ENCODE data around the gene BCAS3.
"Not testable (repeated sequence)": the region's sequence is repeated elsewhere in the genome, so short reads cannot be mapped to it uniquely, and the experiment has no call there.

Gene BCAS3

DNA sequence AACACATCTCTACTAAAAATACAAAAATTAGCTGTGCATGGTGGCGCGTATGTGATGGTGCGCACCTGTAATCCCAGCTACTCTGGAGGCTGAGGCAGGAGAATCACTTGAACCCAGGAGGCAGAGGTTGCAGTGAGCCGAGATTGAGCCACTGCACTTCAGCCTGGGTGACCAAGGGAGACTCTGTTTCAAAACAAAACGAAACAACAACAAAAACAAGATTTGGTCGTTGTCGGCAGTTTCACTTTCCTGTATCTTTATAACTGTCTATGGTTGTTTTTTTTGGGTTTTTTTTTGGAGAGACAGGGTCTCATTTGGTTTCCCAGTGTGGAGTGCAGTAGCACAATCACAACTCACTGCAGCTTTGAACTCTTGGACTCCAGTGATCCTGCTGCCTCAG is 8.9 kb upstream of the BCAS3 start:
- H3K27ac ChIP-seq (ENCODE audit: insufficient read depth, low read length, poor library complexity, severe bottlenecking); H3K36me3 ChIP-seq (ENCODE audit: control insufficient read depth, insufficient read depth, low read length); H3K4me1 ChIP-seq (ENCODE audit: control insufficient read depth, insufficient read depth, low read length, poor library complexity, severe bottlenecking); H3K4me3 ChIP-seq (ENCODE audit: insufficient read depth, low read depth, low read length, poor library complexity, severe bottlenecking); H3K9me3 ChIP-seq (ENCODE audit: control insufficient read depth, low read length); H3K27me3 ChIP-seq (replicated peaks; ENCODE audit: control insufficient read depth, insufficient read depth, low read length, poor library complexity, severe bottlenecking); DNase-seq: not testable (repeated sequence)

DNA sequence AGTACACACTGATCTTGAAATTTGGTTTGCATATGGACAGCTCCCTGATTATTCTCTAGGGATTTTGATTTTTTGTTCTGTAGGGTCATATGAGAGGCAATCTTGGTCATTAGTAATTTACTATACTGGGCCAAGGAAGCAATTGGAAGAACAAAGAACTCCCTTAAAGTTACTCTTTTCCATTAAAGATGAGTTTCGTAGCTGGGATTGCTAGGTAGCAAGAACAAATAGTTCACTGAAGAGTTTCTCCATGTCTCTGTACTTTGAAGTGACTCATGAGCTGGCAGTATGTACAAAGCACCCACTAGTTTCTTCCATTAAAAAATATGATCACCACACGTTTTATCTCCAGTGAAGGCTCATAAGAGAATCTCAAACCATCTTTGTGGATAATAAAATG is 6.2 kb upstream of the BCAS3 start:
- H3K27me3 ChIP-seq (replicated peaks; ENCODE audit: control insufficient read depth, insufficient read depth, low read length, poor library complexity, severe bottlenecking), result no peaks in the 10 kb centered on the region
- DNase-seq, result no peak
- H3K27ac ChIP-seq (ENCODE audit: insufficient read depth, low read length, poor library complexity, severe bottlenecking), result no peak overlapping the region
- no peaks in the 10 kb centered on the region for H3K4me1 ChIP-seq (ENCODE audit: control insufficient read depth, insufficient read depth, low read length, poor library complexity, severe bottlenecking)
- H3K36me3 ChIP-seq (ENCODE audit: control insufficient read depth, insufficient read depth, low read length), result no peaks in the 10 kb centered on the region
- H3K9me3 ChIP-seq (ENCODE audit: control insufficient read depth, low read length), result no peaks in the 10 kb centered on the region
- no peak overlapping the region for H3K4me3 ChIP-seq (ENCODE audit: insufficient read depth, low read depth, low read length, poor library complexity, severe bottlenecking)

GRCh38 chr17:60674637-60675036 is 3.0 kb upstream of the BCAS3 start:
- not testable (repeated sequence) for H3K27me3 ChIP-seq (replicated peaks; ENCODE audit: control insufficient read depth, insufficient read depth, low read length, poor library complexity, severe bottlenecking); H3K27ac ChIP-seq (ENCODE audit: insufficient read depth, low read length, poor library complexity, severe bottlenecking); H3K4me3 ChIP-seq (ENCODE audit: insufficient read depth, low read depth, low read length, poor library complexity, severe bottlenecking); H3K36me3 ChIP-seq (ENCODE audit: control insufficient read depth, insufficient read depth, low read length); DNase-seq; H3K9me3 ChIP-seq (ENCODE audit: control insufficient read depth, low read length)
- H3K4me1 ChIP-seq (ENCODE audit: control insufficient read depth, insufficient read depth, low read length, poor library complexity, severe bottlenecking), result peaks cover 11% of the 10 kb centered on the region

GRCh38 chr17:60675997-60676396 is 1.7 kb upstream of the BCAS3 start:
- H3K4me3 ChIP-seq (ENCODE audit: insufficient read depth, low read depth, low read length, poor library complexity, severe bottlenecking), result no peak overlapping the region
- no peak overlapping the region for H3K27ac ChIP-seq (ENCODE audit: insufficient read depth, low read length, poor library complexity, severe bottlenecking)
- DNase-seq, result no peak
- H3K36me3 ChIP-seq (ENCODE audit: control insufficient read depth, insufficient read depth, low read length), result no peaks in the 10 kb centered on the region
- H3K9me3 ChIP-seq (ENCODE audit: control insufficient read depth, low read length), result no peaks in the 10 kb centered on the region
- H3K27me3 ChIP-seq (replicated peaks; ENCODE audit: control insufficient read depth, insufficient read depth, low read length, poor library complexity, severe bottlenecking), result no peaks in the 10 kb centered on the region
- peaks cover 11% of the 10 kb centered on the region for H3K4me1 ChIP-seq (ENCODE audit: control insufficient read depth, insufficient read depth, low read length, poor library complexity, severe bottlenecking)

- Histone ChIP-seq H3K36me3 (ENCODE audit: control insufficient read depth, insufficient read depth, low read length) (no peaks in the 10 kb centered on the region), H3K4me1 (ENCODE audit: control insufficient read depth, insufficient read depth, low read length, poor library complexity, severe bottlenecking) (peaks cover 11% of the 10 kb centered on the region), H3K27me3 (replicated peaks; ENCODE audit: control insufficient read depth, insufficient read depth, low read length, poor library complexity, severe bottlenecking) (no peaks in the 10 kb centered on the region), H3K9me3 (ENCODE audit: control insufficient read depth, low read length) (no peaks in the 10 kb centered on the region), H3K27ac (ENCODE audit: insufficient read depth, low read length, poor library complexity, severe bottlenecking) (peak overlapping the region; percentile 78), H3K4me3 (ENCODE audit: insufficient read depth, low read depth, low read length, poor library complexity, severe bottlenecking) (peak overlapping the region; percentile 99)
- no peak for DNase-seq
These were observed 818 bp upstream of the BCAS3 start for GRCh38 chr17:60676758-60677307.

- DNase-seq, result no peak
- Histone ChIP-seq H3K27me3 (replicated peaks; ENCODE audit: control insufficient read depth, insufficient read depth, low read length, poor library complexity, severe bottlenecking) (no peaks in the 10 kb centered on the region), H3K4me3 (ENCODE audit: insufficient read depth, low read depth, low read length, poor library complexity, severe bottlenecking) (peak overlapping the region; percentile 99), H3K4me1 (ENCODE audit: control insufficient read depth, insufficient read depth, low read length, poor library complexity, severe bottlenecking) (peaks cover 11% of the 10 kb centered on the region), H3K27ac (ENCODE audit: insufficient read depth, low read length, poor library complexity, severe bottlenecking) (peak overlapping the region; percentile 78), H3K9me3 (ENCODE audit: control insufficient read depth, low read length) (no peaks in the 10 kb centered on the region), H3K36me3 (ENCODE audit: control insufficient read depth, insufficient read depth, low read length) (peaks cover 2% of the 10 kb centered on the region)
These were observed 430 bp downstream of the BCAS3 start for GRCh38 chr17:60678118-60678444.

DNA sequence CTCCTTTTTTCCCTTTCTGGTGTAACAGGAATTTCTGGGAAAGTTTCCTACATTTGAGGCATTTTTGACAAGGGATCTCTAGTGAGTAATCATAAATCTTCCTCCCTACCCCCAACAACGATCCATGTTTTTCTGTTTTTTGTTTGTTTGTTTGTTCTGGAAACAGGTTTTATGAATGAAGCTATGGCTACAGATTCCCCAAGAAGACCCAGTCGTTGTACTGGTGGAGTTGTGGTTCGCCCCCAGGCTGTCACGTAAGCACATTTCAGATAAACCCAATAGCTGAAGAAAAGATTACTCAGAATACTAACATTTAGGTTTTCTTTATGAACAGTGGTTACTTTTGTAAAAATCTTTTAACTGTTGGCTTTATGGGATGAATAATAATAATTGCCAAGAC is 1.6 kb downstream of the BCAS3 start:
- H3K36me3 ChIP-seq (ENCODE audit: control insufficient read depth, insufficient read depth, low read length), result peaks cover 3% of the 10 kb centered on the region
- H3K27ac ChIP-seq (ENCODE audit: insufficient read depth, low read length, poor library complexity, severe bottlenecking), result no peak overlapping the region
- H3K27me3 ChIP-seq (replicated peaks; ENCODE audit: control insufficient read depth, insufficient read depth, low read length, poor library complexity, severe bottlenecking), result no peaks in the 10 kb centered on the region
- no peak for DNase-seq
- peaks cover 11% of the 10 kb centered on the region for H3K4me1 ChIP-seq (ENCODE audit: control insufficient read depth, insufficient read depth, low read length, poor library complexity, severe bottlenecking)
- no peak overlapping the region for H3K4me3 ChIP-seq (ENCODE audit: insufficient read depth, low read depth, low read length, poor library complexity, severe bottlenecking)
- H3K9me3 ChIP-seq (ENCODE audit: control insufficient read depth, low read length), result no peaks in the 10 kb centered on the region

- Histone ChIP-seq H3K27ac (ENCODE audit: insufficient read depth, low read length, poor library complexity, severe bottlenecking) (no peak overlapping the region), H3K36me3 (ENCODE audit: control insufficient read depth, insufficient read depth, low read length) (peaks cover 3% of the 10 kb centered on the region), H3K9me3 (ENCODE audit: control insufficient read depth, low read length) (no peaks in the 10 kb centered on the region), H3K4me3 (ENCODE audit: insufficient read depth, low read depth, low read length, poor library complexity, severe bottlenecking) (no peak overlapping the region), H3K27me3 (replicated peaks; ENCODE audit: control insufficient read depth, insufficient read depth, low read length, poor library complexity, severe bottlenecking) (no peaks in the 10 kb centered on the region), H3K4me1 (ENCODE audit: control insufficient read depth, insufficient read depth, low read length, poor library complexity, severe bottlenecking) (peaks cover 11% of the 10 kb centered on the region)
- DNase-seq, result no peak
These were observed 3.1 kb downstream of the BCAS3 start for GRCh38 chr17:60680754-60681153.

GRCh38 chr17:60685437-60685836 is 7.8 kb downstream of the BCAS3 start:
- Histone ChIP-seq H3K4me3 (ENCODE audit: insufficient read depth, low read depth, low read length, poor library complexity, severe bottlenecking) (no peak overlapping the region), H3K36me3 (ENCODE audit: control insufficient read depth, insufficient read depth, low read length) (peaks cover 17% of the 10 kb centered on the region), H3K27me3 (replicated peaks; ENCODE audit: control insufficient read depth, insufficient read depth, low read length, poor library complexity, severe bottlenecking) (no peaks in the 10 kb centered on the region), H3K4me1 (ENCODE audit: control insufficient read depth, insufficient read depth, low read length, poor library complexity, severe bottlenecking) (no peaks in the 10 kb centered on the region), H3K27ac (ENCODE audit: insufficient read depth, low read length, poor library complexity, severe bottlenecking) (no peak overlapping the region), H3K9me3 (ENCODE audit: control insufficient read depth, low read length) (no peaks in the 10 kb centered on the region)
- DNase-seq, result no peak

GRCh38 chr17:60695960-60696359 is 18.3 kb downstream of the BCAS3 start:
- peaks cover 7% of the 10 kb centered on the region for H3K36me3 ChIP-seq (ENCODE audit: control insufficient read depth, insufficient read depth, low read length)
- no peak overlapping the region for H3K27ac ChIP-seq (ENCODE audit: insufficient read depth, low read length, poor library complexity, severe bottlenecking)

GRCh38 chr17:60699090-60699489 is 21.4 kb downstream of the BCAS3 start:
- H3K4me3 ChIP-seq (ENCODE audit: insufficient read depth, low read depth, low read length, poor library complexity, severe bottlenecking), result no peak overlapping the region
- peaks cover 7% of the 10 kb centered on the region for H3K36me3 ChIP-seq (ENCODE audit: control insufficient read depth, insufficient read depth, low read length)
- no peaks in the 10 kb centered on the region for H3K27me3 ChIP-seq (replicated peaks; ENCODE audit: control insufficient read depth, insufficient read depth, low read length, poor library complexity, severe bottlenecking)
- no peak overlapping the region for H3K27ac ChIP-seq (ENCODE audit: insufficient read depth, low read length, poor library complexity, severe bottlenecking)
- no peaks in the 10 kb centered on the region for H3K9me3 ChIP-seq (ENCODE audit: control insufficient read depth, low read length)
- H3K4me1 ChIP-seq (ENCODE audit: control insufficient read depth, insufficient read depth, low read length, poor library complexity, severe bottlenecking), result no peaks in the 10 kb centered on the region
- no peak for DNase-seq

More at GRCh38 chr17:60695960-60696359, 18.3 kb downstream of the BCAS3 start:
- no peak for DNase-seq
- Histone ChIP-seq H3K4me1 (ENCODE audit: control insufficient read depth, insufficient read depth, low read length, poor library complexity, severe bottlenecking) (no peaks in the 10 kb centered on the region), H3K27me3 (replicated peaks; ENCODE audit: control insufficient read depth, insufficient read depth, low read length, poor library complexity, severe bottlenecking) (no peaks in the 10 kb centered on the region), H3K4me3 (ENCODE audit: insufficient read depth, low read depth, low read length, poor library complexity, severe bottlenecking) (no peak overlapping the region), H3K9me3 (ENCODE audit: control insufficient read depth, low read length) (no peaks in the 10 kb centered on the region)

Measured in effector memory CD4-positive, alpha-beta T cell (primary cell).